Adrenal gland (tissue), 5 donors: ENCODE measurements around the gene IL34.

Source experiments
- CTCF ChIP-seq, 6 experiments: fragments of 450-650 bp in 4 of 6; fragments of 200-600 bp in 2 of 6; sonication (generic) in 1 of 6; IDR thresholded peaks; 1 replicate in 5 of 6; 2 replicates in 1 of 6; pipeline versions ENCODE4 v1.5.1 to v1.8.0; 2016 to 2021; ENCODE audit warnings: antibody characterized with exemption in 6 of 6, mild to moderate bottlenecking in 2 of 6, moderate library complexity in 1 of 6
- POLR2A ChIP-seq, 2 donors: fragments of 450-650 bp; IDR thresholded peaks; one replicate each; pipeline ENCODE4 v1.6.1; 2017; ENCODE audit warnings: antibody characterized with exemption in 2 of 2, mild to moderate bottlenecking in 2 of 2, moderate library complexity in 1 of 2
- donor health status: DM: no; HTN: no; CAD: no.

- TF ChIP-seq CTCF (IDR thresholded peaks at IDR 0.05) (no peak), POLR2A (IDR thresholded peaks at IDR 0.05) (no peak)
Measured at GRCh38 chr16:70634861-70635260, 11.5 kb upstream of the IL34 start.
